HG02884 (cell line): ENCODE measurements around the gene TRIAP1.
A peak's percentile ranks its signal among the peaks of the same experiment; 100 is the strongest.
"Not testable (repeated sequence)": the region's sequence is repeated elsewhere in the genome, so short reads cannot be mapped to it uniquely, and the experiment has no call there.

Source experiments
- ATAC-seq: cut with Tn5 transposase; IDR thresholded peaks from one replicate; pipeline ENCODE4 v1.9.1; 2021; ENCODE audit warnings: mild to moderate bottlenecking, moderate library complexity; ENCODE audit not compliant: unreplicated experiment

Gene TRIAP1

GRCh38 chr12:120445911-120446843, at the start of gene TRIAP1, which contains the start of gene GATC:
Gene TRIAP1, minus strand, starts transcription at chr12:120446384. Its CDS starts 12 bp downstream, at chr12:120446372.
Gene GATC, plus strand, starts transcription at chr12:120446444. Its CDS starts 37 bp downstream, at chr12:120446481.
- ATAC-seq, result peak; percentile 88

- no peak for ATAC-seq
Observed at GRCh38 chr12:120495186-120495730, 49.1 kb upstream of the TRIAP1 start.

GRCh38 chr12:120490833-120491512, 44.8 kb upstream of the TRIAP1 start:
- no peak for ATAC-seq

GRCh38 chr12:120490325-120490724, 44.1 kb upstream of the TRIAP1 start:
- no peak for ATAC-seq

GRCh38 chr12:120489018-120489417, 42.8 kb upstream of the TRIAP1 start:
- no peak for ATAC-seq

- no peak for ATAC-seq
Observed at GRCh38 chr12:120488057-120488640, 42.0 kb upstream of the TRIAP1 start.

GRCh38 chr12:120487552-120487951, 41.4 kb upstream of the TRIAP1 start:
- not testable (repeated sequence) for ATAC-seq

GRCh38 chr12:120485961-120486881, 40.0 kb upstream of the TRIAP1 start:
- no peak for ATAC-seq

GRCh38 chr12:120483621-120484020, 37.4 kb upstream of the TRIAP1 start:
- no peak for ATAC-seq

- ATAC-seq, result no peak
Observed at GRCh38 chr12:120481022-120481767, 35.0 kb upstream of the TRIAP1 start.

- ATAC-seq, result no peak
Observed at GRCh38 chr12:120480211-120480610, 34.0 kb upstream of the TRIAP1 start.

- no peak for ATAC-seq
Observed at GRCh38 chr12:120479458-120479857, 33.3 kb upstream of the TRIAP1 start.

GRCh38 chr12:120475643-120476042, 29.5 kb upstream of the TRIAP1 start:
- no peak for ATAC-seq

- no peak for ATAC-seq
Observed at GRCh38 chr12:120474616-120474960, 28.4 kb upstream of the TRIAP1 start.

- ATAC-seq, result no peak
Observed at GRCh38 chr12:120473807-120474615, 27.8 kb upstream of the TRIAP1 start.

- ATAC-seq, result no peak
Observed at GRCh38 chr12:120472521-120472920, 26.3 kb upstream of the TRIAP1 start.

GRCh38 chr12:120470150-120470784, 24.1 kb upstream of the TRIAP1 start:
- peak; percentile 19 for ATAC-seq

- peak; percentile 86 for ATAC-seq
Observed at GRCh38 chr12:120469450-120470149, 23.4 kb upstream of the TRIAP1 start, which contains the start of gene SRSF9. Gene SRSF9, minus strand, starts transcription at chr12:120469748. Its CDS starts 139 bp downstream, at chr12:120469609.
